H1 (cell line): Measurements from ENCODE around the gene TRIM40. TPM values are rescaled to one million over a fixed set of nuclear protein-coding genes. Genes with fewer than 3 reads are reported as not detected.

Experiments
- CREB1 ChIP-seq: IDR thresholded peaks from 2 replicates; pipeline ENCODE4 v1.6.1; 2012; ENCODE audit warnings: inconsistent platforms
- E2F6 ChIP-seq: IDR thresholded peaks from 2 replicates; pipeline ENCODE4 v1.6.1; 2012; ENCODE audit warnings: inconsistent platforms
- polyA plus RNA-seq, 7 experiments: library from polyadenylated mRNA; depleted of rRNA in 3 of 7; stranded (reverse) in 5 of 7; unstranded in 2 of 7; fragments of >200 nt in 5 of 7; fragments of 200-250 nt in 2 of 7; gene quantifications; 1 replicate in 5 of 7; 2 replicates in 1 of 7; 4 replicates in 1 of 7; pipeline versions ENCODE4 v1.2.1 to v1.2.3, GENCODE V29; 2011 to 2013; ENCODE audit warnings: missing spikeins in 2 of 7, mixed read lengths in 2 of 7
- total RNA-seq: library from RNA; stranded (reverse); fragmentation: NEBNext Ultra II Directional; extraction: Animal tissue kit (Norgen Biotek cat#: 25700); gene quantifications from 2 replicates; pipeline ENCODE4 v1.2.1, GENCODE V29; 2021

The TRIM40 gene
- total and polyA plus RNA-seq, 2 of the 8 experiments (the other 6 are each of a cell fraction or from before 2014, with no cell fraction given), result not detected

- TF ChIP-seq E2F6 (no peak), CREB1 (no peak)
- TF ChIP-seq, all 59 proteins: peak for 0
Observed at GRCh38 chr6:30145818-30146217, 9.9 kb downstream of the TRIM40 start (continued).
